K562 (cell line): Measurements from ENCODE around the gene SRMS. TPM values are rescaled to one million over a fixed set of nuclear protein-coding genes. Genes with fewer than 3 reads are reported as not detected.
A peak's percentile ranks its signal among the peaks of the same experiment; 100 is the strongest.

Experiments
- ATAC-seq: fragments of 200-7000 bp; cut with Tn5 transposase; 3 replicates; pipeline ENCODE4 v1.9.1; 2020; ENCODE audit warnings: moderate library complexity
- BruUV-seq: library from RNA; stranded (reverse); fragments of 400-500 nt; replicated peaks from 2 replicates; lab custom pipeline; 2021; lab: Mats Ljungman, UMichigan
- CTCF ChIA-PET: fragments of 300-600 bp; formaldehyde crosslinking; extraction: SDS; loops from one replicate; lab custom pipeline; 2021; ENCODE audit warnings: low intra/inter-chr PET ratio; lab: Yijun Ruan, JAX
- POLR2A ChIA-PET: fragments of 300-600, 350-650 bp; sonication (Branson Sonifier 250); formaldehyde crosslinking; extraction: SDS; loops from one replicate; lab custom pipeline; 2021; ENCODE audit warnings: antibody characterized with exemption, inconsistent platforms; lab: Yijun Ruan, JAX
- DNase-seq, 4 experiments: peaks; one replicate each; pipeline versions ENCODE4 v3.0.0 to v3.0.0-alpha.2; 2011 to 2018; ENCODE audit warnings: low spot score in 3 of 4, mixed read lengths in 3 of 4; ENCODE audit errors: extremely low read depth in 1 of 4
- FAIRE-seq: peaks from 2 replicates; lab custom pipeline; 2011; peaks lifted over from hg19 to GRCh38; lab: Jason Lieb, UNC
- H2AFZ ChIP-seq: 2 replicates; pipeline ENCODE4 v1.6.0; 2011; ENCODE audit warnings: low read depth, low read length, control low read depth, inconsistent platforms
- H3K27ac ChIP-seq: fragments of 200-600 bp; 3 replicates; pipeline ENCODE4 v1.8.0; 2011; ENCODE audit warnings: low read depth, mild to moderate bottlenecking, control low read depth, inconsistent platforms, low read length, moderate library complexity, mixed read lengths; ENCODE audit errors: extremely low read depth
- H3K27me3 ChIP-seq, 2 experiments: fragments of 300-600 bp in 1 of 2; 2 replicates in 1 of 2; 3 replicates in 1 of 2; pipeline versions ENCODE4 v1.6.0 to v1.8.0; 2011; ENCODE audit warnings: inconsistent platforms in 2 of 2, low read length in 2 of 2, mild to moderate bottlenecking in 1 of 2, mixed read lengths in 1 of 2, moderate library complexity in 1 of 2; ENCODE audit not compliant: control insufficient read depth in 2 of 2, insufficient read depth in 2 of 2
- H3K36me3 ChIP-seq: fragments of 300-600 bp; 3 replicates; pipeline ENCODE4 v1.8.0; 2011; ENCODE audit warnings: mild to moderate bottlenecking, low read length, inconsistent platforms; ENCODE audit not compliant: control insufficient read depth, insufficient read depth
- H3K4me1 ChIP-seq, 2 experiments: fragments of 200-600 bp in 1 of 2; replicated peaks in 1 of 2; 2 replicates in 1 of 2; 3 replicates in 1 of 2; pipeline versions ENCODE4 v1.5.1 to v1.8.0; 2011; ENCODE audit warnings: inconsistent platforms in 2 of 2, low read length in 2 of 2, mild to moderate bottlenecking in 1 of 2, mixed read lengths in 1 of 2, moderate library complexity in 1 of 2; ENCODE audit not compliant: control insufficient read depth in 2 of 2, insufficient read depth in 2 of 2
- H3K4me2 ChIP-seq: 2 replicates; pipeline ENCODE4 v1.6.1; 2011; ENCODE audit warnings: low read length, control low read depth, inconsistent platforms, mixed read lengths; ENCODE audit not compliant: insufficient read depth
- H3K4me3 ChIP-seq: fragments of 200-600 bp; sonication (generic), shearing (Covaris generic); 2 replicates; pipeline ENCODE4 v1.5.1; 2016; ENCODE audit warnings: control low read depth, inconsistent platforms
- H3K79me2 ChIP-seq: fragments of 200-600 bp; 3 replicates; pipeline ENCODE4 v1.8.0; 2011; ENCODE audit warnings: low read length, inconsistent platforms; ENCODE audit not compliant: control insufficient read depth, insufficient read depth
- H3K9ac ChIP-seq, 2 experiments: 2 replicates each; pipeline versions ENCODE4 v1.6.0 to v1.6.1; 2011; ENCODE audit warnings: low read depth in 2 of 2, low read length in 2 of 2, control low read depth in 1 of 2, inconsistent platforms in 1 of 2, mild to moderate bottlenecking in 1 of 2, mixed read lengths in 1 of 2; ENCODE audit not compliant: insufficient read depth in 1 of 2
- H3K9me1 ChIP-seq: one replicate; pipeline ENCODE4 v1.6.0; 2011; ENCODE audit warnings: inconsistent platforms, mild to moderate bottlenecking, low read length, moderate library complexity; ENCODE audit not compliant: control insufficient read depth, insufficient read depth
- H3K9me3 ChIP-seq: replicated peaks from 2 replicates; pipeline ENCODE4 v1.5.1; 2011; ENCODE audit warnings: low read depth, low read length, inconsistent platforms; ENCODE audit not compliant: control insufficient read depth, insufficient read depth
- H4K20me1 ChIP-seq: replicated peaks from 2 replicates; pipeline ENCODE4 v1.6.1; 2011; ENCODE audit warnings: low read length, inconsistent platforms, mixed read lengths; ENCODE audit not compliant: control insufficient read depth, insufficient read depth
- SRSF3 ChIP-seq: fragments of 200-400 bp; formaldehyde crosslinking; IDR thresholded peaks from 2 replicates; pipeline ENCODE4 v1.6.1; 2016; ENCODE audit warnings: mild to moderate bottlenecking, low read length, moderate library complexity; ENCODE audit not compliant: insufficient read depth
- TEAD1 ChIP-seq, 2 experiments: fragments of 450-650 bp in 1 of 2; sonication (generic) in 1 of 2; formaldehyde crosslinking; IDR thresholded peaks; 2 replicates each; pipeline versions ENCODE4 v1.4.0 to v1.8.0; 2020 to 2022; ENCODE audit warnings: mild to moderate bottlenecking in 2 of 2, missing genetic modification reagents in 1 of 2
- ZBTB1 ChIP-seq: sonication (generic); formaldehyde crosslinking; IDR thresholded peaks from 2 replicates; pipeline ENCODE4 v1.8.1; 2023; ENCODE audit warnings: missing genetic modification reagents, low read depth, mild to moderate bottlenecking, borderline replicate concordance
- WGBS: fragments of 100-300 bp; shearing (Covaris generic); methylation state at CpG from one replicate; pipeline ENCODE4 v1.1.6; 2016; ENCODE audit warnings: low coverage, mixed read lengths; ENCODE audit not compliant: insufficient coverage; ENCODE audit errors: missing lambda C conversion rate; 5-methylcytosine and 5-hydroxymethylcytosine counted together
- in situ Hi-C: fragments of 300-500 bp; cut with MboI; formaldehyde crosslinking; loops from 4 replicates; pipeline ENCODE4 v1.15.0; 2018; ENCODE audit warnings: inconsistent platforms, mixed read lengths
- intact Hi-C: fragments of 100-400 bp; cut with micrococcal nuclease; formaldehyde crosslinking; loops from 2 replicates; pipeline ENCODE4 v1.14.2; 2022
- polyA plus RNA-seq, 8 experiments: library from polyadenylated mRNA; depleted of rRNA in 4 of 8; stranded (reverse) in 5 of 8; unstranded in 3 of 8; fragments of >200 nt; fragmentation: Nextera tagmentation in 2 of 8; fragmentation: Illumina TruSeq in 1 of 8; extraction: Ambion mirVana in 2 of 8; extraction: Trizol in 1 of 8; gene quantifications; 2 replicates each; pipeline versions ENCODE4 v1.2.1 to v1.2.3, GENCODE V29; 2011 to 2014; ENCODE audit warnings: inconsistent platforms in 1 of 8, missing spikeins in 1 of 8
- total RNA-seq, 7 experiments: library from RNA; depleted of rRNA in 6 of 7; stranded (reverse); fragments of >200 nt in 6 of 7; fragmentation: Illumina TruSeq in 2 of 7; extraction: Trizol in 2 of 7; gene quantifications; 2 replicates each; pipeline versions ENCODE4 v1.2.1 to v1.2.3, GENCODE V29; 2011 to 2021; ENCODE audit warnings: low replicate concordance in 1 of 7
- TF ChIP-seq, protein P1 (sequence below): fragments of 450-650 bp; IDR thresholded peaks from 2 replicates; pipeline ENCODE4 v1.6.1; 2016
- TF ChIP-seq, protein P2 (sequence below): IDR thresholded peaks from 2 replicates; pipeline ENCODE4 v1.6.1; 2016; ENCODE audit warnings: missing genetic modification characterization, missing compliant biosample characterization

The SRMS gene
- total and polyA plus RNA-seq, 9 of the 15 experiments (the other 6 are each of a cell fraction or from before 2014, with no cell fraction given), result 0.07 TPM; not detected in 8

DNA sequence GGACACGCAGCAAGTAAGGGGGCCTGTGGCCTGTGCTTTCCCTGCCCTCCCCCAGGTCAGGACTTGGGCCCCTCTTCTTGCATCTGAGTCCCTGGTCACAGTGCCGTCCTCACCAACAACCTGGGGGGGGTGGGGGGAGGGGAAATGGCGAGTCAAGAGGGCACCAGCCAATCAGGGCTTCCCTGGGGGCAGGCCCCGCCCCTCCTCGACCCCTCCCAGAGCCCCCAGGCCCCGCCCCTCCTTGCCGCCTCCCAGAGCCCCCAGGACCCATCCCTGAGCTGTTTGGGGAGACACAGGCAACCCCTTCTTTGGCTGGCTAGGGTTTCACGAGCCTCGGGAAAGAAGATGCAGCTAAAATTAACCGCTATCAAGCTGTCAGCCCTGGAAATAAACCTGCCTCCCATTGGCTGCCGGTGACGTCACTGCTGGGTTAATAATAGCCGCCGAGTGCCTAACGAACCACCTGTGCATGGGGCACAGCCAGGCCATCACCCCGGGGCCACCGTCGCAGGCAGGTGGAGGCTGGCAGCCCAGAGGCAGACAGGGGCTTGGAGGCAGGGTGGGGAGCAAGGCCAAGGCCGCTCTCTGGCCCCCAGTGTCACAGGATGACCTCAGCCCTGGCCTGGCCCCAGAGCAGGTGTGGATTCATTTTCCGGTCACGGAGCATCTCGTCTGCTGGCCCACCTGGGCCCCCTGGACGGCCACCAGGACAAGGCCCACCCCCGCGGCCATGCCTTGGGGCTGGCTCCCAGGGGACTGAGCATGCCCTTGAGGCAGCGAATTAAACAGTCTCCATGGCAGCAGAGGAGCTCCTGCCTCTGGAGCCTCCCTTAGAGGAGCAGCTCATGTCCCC is 45.5 kb downstream of the SRMS start (continued):
- TF ChIP-seq, protein P1, sequence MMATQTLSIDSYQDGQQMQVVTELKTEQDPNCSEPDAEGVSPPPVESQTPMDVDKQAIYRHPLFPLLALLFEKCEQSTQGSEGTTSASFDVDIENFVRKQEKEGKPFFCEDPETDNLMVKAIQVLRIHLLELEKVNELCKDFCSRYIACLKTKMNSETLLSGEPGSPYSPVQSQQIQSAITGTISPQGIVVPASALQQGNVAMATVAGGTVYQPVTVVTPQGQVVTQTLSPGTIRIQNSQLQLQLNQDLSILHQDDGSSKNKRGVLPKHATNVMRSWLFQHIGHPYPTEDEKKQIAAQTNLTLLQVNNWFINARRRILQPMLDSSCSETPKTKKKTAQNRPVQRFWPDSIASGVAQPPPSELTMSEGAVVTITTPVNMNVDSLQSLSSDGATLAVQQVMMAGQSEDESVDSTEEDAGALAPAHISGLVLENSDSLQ, result peak; percentile 35; the same call in 1 of the 2 replicates
- no peak for TF ChIP-seq SRSF3

DNA sequence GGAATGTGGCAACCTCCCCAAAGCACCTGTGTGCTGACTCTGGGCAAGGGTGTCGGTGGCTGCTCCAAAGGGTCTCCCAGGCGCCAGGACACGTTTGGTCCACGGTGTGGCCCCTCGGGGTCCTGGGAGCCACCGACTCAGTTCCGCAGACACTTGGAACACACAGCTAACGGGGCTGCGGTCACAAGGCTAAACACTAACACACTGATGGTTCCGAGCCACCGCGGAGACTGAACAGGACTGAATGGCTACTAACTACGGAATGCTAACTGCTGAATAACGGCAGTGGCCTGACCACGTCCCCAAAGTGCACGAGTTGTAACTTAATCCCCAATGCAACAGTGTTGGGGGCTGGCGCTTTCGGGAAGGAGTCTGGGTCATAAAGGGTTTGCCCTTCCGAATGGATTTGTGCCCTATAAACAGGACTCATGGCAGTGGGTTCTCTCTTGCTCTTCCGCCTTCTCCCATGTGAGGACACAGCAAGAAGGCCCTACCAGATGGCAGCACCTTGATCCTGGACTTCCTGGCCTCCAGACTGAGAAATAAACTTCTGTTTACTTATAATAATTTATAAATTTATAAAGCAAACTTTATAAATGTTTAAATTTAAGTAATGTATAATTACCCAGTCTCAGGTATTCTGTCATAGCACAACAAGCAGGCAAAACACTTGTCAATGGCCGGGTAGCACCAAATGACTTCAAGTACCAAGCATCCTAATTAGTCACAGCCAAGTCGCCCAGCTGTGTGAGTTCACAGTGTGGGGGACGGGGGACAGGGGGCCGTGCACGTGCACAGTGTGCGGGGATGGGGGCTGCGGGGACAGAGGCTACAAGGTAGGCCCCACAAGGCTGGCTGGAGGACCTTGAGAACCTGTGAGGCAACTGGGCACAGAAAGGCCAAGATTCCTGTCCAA is 46.4 kb downstream of the SRMS start:
- Histone ChIP-seq H3K36me3 (no peaks in the 10 kb centered on the region), H3K27ac (no peak overlapping the region), H3K27me3 (peaks cover 9 to 14% of the 10 kb centered on the region in 2 experiments; a peak in 3 of 5 replicates), H3K79me2 (no peaks in the 10 kb centered on the region), H3K4me3 (no peak overlapping the region), H2AFZ (no peak overlapping the region), H4K20me1 (peaks cover 9% of the 10 kb centered on the region; the same call in 1 of the 2 replicates), H3K4me1 (peaks cover 0 to 73% of the 10 kb centered on the region in 2 experiments; a peak in 3 of 5 replicates), H3K9ac (0 out of 4 replicates have a peak overlapping the region, but pooled peaks of 1 of the 2 experiments have one; percentile 16), H3K4me2 (no peak overlapping the region; the same call in 1 of the 2 replicates), H3K9me1 (no peaks in the 10 kb centered on the region), H3K9me3 (peaks cover 6% of the 10 kb centered on the region)
- FAIRE-seq, result no peak
- in situ Hi-C loops, result no loop called here
- no peak for ATAC-seq
- intact Hi-C loops, result no loop called here
- ChIA-PET CTCF (no interaction called here), POLR2A (no interaction called here)
- 40% methylated on average over 27 of the region's 27 CpGs for WGBS
- no TSS peak for BruUV-seq
- DNase-seq, result no peak
- TF ChIP-seq, protein P2, sequence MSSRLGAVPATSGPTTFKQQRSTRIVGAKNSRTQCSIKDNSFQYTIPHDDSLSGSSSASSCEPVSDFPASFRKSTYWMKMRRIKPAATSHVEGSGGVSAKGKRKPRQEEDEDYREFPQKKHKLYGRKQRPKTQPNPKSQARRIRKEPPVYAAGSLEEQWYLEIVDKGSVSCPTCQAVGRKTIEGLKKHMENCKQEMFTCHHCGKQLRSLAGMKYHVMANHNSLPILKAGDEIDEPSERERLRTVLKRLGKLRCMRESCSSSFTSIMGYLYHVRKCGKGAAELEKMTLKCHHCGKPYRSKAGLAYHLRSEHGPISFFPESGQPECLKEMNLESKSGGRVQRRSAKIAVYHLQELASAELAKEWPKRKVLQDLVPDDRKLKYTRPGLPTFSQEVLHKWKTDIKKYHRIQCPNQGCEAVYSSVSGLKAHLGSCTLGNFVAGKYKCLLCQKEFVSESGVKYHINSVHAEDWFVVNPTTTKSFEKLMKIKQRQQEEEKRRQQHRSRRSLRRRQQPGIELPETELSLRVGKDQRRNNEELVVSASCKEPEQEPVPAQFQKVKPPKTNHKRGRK (tag), result no peak
- TF ChIP-seq TEAD1 (CRISPR knock-in tag; IDR thresholded peaks at IDR 0.05) (no peak), ZBTB1 (CRISPR knock-in tag) (no peak)
